Subcutaneous adipose tissue (tissue), 4 donors: Measurements from ENCODE around the gene GPC3. TPM values are rescaled to one million over a fixed set of nuclear protein-coding genes. Genes with fewer than 3 reads are reported as not detected.

ENCODE experiments used
- total RNA-seq, 4 donors: library from RNA; depleted of rRNA; stranded (reverse); fragments of >200 nt; gene quantifications; one replicate each; pipeline ENCODE4 v1.1.0, GENCODE V29; 2016
- TF ChIP-seq, protein P1 (sequence below): fragments of 450-650 bp; IDR thresholded peaks from one replicate; pipeline ENCODE4 v1.5.1; 2016; ENCODE audit warnings: low read depth, mild to moderate bottlenecking, control low read depth, antibody characterized with exemption, moderate library complexity

GPC3 gene
- total RNA-seq, 4 donors from 2014 or later = 61.8 to 142 (median 84.5) TPM

- TF ChIP-seq, protein P1, sequence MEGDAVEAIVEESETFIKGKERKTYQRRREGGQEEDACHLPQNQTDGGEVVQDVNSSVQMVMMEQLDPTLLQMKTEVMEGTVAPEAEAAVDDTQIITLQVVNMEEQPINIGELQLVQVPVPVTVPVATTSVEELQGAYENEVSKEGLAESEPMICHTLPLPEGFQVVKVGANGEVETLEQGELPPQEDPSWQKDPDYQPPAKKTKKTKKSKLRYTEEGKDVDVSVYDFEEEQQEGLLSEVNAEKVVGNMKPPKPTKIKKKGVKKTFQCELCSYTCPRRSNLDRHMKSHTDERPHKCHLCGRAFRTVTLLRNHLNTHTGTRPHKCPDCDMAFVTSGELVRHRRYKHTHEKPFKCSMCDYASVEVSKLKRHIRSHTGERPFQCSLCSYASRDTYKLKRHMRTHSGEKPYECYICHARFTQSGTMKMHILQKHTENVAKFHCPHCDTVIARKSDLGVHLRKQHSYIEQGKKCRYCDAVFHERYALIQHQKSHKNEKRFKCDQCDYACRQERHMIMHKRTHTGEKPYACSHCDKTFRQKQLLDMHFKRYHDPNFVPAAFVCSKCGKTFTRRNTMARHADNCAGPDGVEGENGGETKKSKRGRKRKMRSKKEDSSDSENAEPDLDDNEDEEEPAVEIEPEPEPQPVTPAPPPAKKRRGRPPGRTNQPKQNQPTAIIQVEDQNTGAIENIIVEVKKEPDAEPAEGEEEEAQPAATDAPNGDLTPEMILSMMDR = no peak
Measured at GRCh38 chrX:133864236-133864635, 121.2 kb downstream of the GPC3 start.

GRCh38 chrX:133859860-133860259 lies 125.5 kb downstream of the GPC3 start:
- TF ChIP-seq, protein P1 = no peak

DNA sequence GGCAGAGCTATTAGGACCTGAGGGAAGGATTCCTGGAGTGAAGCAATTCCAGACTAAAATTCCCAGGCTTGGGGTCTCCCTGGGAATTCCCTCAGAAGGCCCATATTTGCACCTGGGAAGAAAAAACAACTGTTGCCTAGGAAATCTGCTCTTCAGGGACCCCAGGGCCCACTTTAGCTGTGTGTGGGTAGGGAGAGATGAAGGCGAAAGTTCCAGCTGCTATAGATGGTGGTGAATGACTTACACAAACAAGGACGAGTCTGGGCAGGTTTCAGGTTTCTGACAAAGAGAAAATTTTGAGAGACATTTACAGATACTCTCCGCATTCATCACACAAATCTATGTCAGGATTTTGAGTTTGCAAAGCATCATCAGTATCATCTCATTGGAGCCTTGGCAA lies 126.1 kb downstream of the GPC3 start:
- TF ChIP-seq, protein P1 = no peak

DNA sequence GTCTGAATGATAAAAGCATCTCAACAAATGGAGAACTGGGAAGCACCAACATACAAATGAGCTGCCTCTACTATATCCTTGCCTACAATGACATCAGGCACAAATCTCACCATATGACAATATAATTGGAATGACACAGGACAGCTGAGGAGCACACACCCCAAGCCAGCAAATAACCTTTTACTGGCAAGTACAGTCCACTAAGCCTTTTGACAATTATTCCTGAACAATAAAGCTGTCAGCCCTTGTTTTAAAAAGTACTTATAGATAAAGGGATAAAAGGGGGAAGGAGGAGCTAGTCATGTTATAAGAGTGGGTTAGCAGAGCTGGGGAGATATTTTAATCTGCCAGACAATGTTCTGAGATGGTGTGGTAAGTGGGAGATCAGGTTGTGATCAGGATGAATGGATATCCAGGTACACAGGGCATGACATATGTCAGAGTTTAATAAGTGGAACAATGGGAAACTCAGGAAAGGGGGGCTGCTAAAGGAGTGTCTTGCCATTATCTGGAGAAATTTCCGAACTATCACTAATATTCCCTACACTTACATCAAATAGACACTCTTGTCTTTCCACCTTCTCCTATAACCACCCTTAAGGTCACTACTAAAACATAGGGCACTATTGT lies 127.6 kb downstream of the GPC3 start:
- TF ChIP-seq, protein P1 = no peak

DNA sequence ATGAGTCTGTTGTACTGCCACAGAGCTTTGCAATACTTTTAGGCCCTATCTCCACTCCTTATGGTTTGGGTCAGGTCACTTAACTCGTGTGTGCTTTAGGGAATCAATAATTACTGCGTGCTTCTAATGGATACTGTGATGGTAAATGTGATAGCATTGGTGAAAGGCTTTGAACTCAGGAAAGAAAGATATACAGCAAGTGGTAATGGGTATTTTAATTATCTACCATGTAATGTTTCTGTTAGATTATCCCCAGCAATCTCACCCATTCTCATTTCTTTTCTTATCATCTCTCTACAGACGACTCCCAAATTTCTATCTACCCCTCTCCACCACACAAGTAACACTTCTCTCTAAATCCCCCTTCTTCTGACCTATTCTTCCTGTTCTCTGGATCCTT lies 128.6 kb downstream of the GPC3 start:
- TF ChIP-seq, protein P1 = no peak

- TF ChIP-seq, protein P1 = no peak
Measured at GRCh38 chrX:133854290-133854689, 131.1 kb downstream of the GPC3 start.

- TF ChIP-seq, protein P1 = no peak
Measured at GRCh38 chrX:133852837-133853356, 132.5 kb downstream of the GPC3 start.
